GM18873 (cell line): ENCODE results near the gene MICAL1.
A peak's percentile ranks its signal among the peaks of the same experiment; 100 is the strongest.

Source experiments
- ATAC-seq: cut with Tn5 transposase; IDR thresholded peaks from one replicate; pipeline ENCODE4 v1.9.1; 2021; ENCODE audit warnings: mild to moderate bottlenecking, moderate library complexity, moderate number of reproducible peaks; ENCODE audit not compliant: unreplicated experiment, low FRiP score

The MICAL1 gene

DNA sequence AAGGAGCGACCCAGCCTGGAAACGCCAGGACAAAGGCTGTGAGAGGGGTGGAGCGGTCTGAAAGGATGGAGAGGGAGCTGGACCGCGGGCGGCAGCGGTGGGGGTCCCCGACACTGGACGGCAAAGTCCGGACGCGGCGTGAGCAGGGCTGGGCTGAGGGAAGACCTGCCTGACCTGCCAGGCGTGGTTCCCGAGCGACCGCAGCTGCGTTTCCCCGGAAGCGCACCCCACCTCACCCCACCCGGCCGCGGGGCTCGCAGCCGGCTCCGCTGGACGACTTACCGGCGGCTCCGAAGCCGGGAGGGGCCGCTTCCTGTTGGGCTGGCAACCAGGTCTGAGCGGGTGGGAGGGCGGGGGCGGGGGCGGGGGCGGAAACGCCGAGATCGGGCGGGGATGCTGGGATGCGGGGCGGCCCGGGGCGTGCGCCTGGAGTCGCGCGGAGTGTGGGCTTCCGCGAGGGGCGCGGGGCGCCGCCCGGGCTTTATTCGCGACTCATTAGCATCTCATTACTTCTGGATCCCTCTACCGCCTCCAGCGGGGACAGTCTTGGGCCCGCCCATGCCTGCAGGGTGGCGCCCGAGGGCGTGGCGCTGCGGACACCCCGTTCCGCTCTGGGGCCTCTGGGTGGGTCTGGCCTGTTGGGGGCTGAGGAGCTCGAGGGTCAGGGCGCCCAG, at the start of gene MICAL1:
Gene MICAL1 (minus strand): TSS at position 336 of the 674 bp plus-strand sequence. CDS start 1,576 bp downstream, outside the sequence.
- ATAC-seq: peak; percentile 57

DNA sequence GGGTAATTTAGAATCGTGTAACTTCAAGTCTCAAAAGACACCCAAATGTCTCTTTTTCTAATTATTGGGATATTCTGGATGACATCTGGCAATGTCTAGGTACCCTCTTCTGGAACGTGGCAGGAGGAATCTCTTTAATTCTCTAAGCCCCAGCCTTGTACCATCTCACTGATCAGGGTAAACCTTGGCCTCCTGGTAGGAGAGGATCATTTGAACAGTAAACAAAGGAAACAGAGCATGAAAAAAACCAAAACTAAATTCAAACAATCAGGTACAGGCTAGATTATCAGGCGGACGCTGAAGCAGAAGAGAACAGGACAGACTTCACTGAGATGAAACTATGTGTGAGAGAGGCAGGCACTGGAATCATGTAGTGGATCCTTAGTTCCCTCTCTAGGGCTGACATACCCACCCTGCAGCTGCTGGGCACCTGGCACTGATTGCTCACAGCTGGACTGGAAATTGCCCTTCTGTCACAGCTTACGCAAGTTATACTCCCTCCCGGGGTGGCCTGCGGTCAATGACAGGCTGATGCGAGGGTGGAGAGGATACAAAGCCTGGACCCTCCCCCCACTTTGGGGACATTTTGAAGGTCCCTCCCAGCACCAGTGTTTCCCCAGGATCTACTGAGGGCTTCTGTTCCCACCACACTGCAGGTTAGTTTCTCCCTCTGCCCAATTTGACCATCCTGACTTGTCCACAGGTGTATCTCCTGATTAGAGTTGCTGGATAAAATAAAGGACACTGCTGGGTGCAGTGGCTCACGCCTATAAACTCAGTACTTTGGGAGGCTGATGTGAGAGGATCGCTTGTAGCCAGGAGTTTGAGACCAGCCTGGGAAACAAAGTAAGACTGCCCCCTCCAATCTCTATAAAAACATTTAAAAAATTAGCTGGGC, 48.0 kb upstream of the MICAL1 start:
- ATAC-seq: no peak

- no peak for ATAC-seq
Observed at GRCh38 chr6:109498936-109499335, 43.4 kb upstream of the MICAL1 start.

DNA sequence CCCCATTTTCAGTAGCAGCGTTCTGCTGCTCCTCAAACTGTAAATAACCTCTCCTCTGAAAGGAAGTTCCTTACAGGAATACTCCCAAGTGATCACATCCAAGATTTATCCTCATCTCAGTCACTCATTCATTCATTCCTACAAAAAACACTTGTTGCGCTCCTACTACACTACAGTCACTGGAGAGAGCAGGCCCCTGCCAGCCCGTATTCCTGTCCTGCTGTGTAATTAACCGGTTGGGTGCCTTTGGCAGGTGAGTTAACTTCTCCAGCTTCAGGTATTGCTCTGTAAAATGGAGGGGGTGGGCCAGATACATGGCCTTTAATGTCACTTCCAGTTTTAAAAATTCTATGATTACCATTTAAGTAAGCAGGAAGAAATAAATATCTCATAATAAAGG, 42.5 kb upstream of the MICAL1 start:
- no peak for ATAC-seq

GRCh38 chr6:109496036-109496772, 40.6 kb upstream of the MICAL1 start:
- no peak for ATAC-seq

DNA sequence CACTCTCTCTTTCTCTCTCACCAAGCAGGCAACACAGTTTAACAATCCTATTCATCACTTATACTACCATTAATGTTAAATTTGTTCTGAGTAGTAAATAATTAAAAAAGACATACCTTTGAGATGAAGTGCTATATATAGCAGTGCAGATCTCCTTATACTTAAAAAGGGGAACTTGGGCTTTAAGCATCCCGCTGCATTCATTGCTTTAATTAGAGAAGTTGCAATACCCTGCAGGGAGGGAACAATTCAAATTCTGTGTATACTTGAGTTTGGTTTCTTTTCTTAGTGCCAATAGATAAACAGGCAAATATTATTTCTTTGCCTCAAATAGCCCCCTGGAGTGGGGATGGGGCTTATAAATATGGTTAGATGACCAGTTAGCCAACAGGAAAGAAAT, 38.3 kb upstream of the MICAL1 start:
- no peak for ATAC-seq

DNA sequence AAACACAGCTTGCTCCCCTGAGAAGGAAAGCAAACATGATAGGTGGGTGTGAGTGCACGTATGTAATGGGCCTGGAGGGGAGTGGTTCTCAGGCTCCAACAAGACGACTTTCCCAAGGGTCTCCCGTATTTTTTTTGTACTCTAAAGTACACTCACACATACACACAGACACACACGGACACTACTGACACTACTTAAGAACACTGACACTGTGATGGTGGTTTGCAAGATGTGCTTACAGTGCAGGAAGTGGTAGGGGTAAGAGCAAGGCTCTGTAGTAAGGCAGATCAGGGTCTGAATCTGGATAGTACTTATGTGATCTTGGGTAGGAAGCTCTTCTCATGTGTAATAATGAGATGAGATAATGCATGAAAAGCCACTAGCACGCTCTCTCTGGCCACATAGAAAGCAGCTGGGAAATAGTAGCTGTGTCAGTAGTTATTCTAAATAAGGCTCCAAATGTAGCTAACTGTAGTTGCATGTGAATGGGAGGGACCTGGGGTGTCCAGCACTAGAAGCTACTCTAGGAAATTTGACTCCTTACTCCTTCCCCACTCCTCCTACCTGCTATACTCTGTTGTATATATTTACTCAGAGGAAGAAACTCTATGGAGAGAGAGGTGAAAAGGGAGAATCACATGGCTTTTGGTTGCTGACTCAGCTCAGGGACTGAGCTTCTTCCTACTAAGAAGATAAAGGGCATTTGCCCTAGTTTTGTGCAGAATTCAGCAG, 35.8 kb upstream of the MICAL1 start:
- no peak for ATAC-seq

- ATAC-seq: no peak
Observed at GRCh38 chr6:109490713-109491112, 35.1 kb upstream of the MICAL1 start.

DNA sequence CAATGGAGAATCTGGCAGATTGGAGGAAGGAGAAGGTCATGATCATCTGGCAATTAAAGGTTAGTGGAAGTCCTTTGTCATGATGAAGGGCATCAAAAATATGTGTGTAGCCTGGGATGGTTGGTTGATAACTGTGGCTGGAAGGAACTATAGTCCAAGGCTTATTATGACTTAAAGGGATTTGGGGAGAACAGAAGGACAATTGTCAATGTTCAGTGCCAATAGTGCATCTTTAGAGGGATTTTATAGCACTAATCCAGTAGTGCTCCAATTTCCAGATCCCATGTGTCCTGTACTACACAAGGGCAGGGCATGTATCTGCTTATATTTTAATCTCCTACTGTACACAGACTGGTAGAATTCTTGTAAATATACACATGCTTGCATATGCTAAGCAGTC, 32.4 kb upstream of the MICAL1 start:
- no peak for ATAC-seq

DNA sequence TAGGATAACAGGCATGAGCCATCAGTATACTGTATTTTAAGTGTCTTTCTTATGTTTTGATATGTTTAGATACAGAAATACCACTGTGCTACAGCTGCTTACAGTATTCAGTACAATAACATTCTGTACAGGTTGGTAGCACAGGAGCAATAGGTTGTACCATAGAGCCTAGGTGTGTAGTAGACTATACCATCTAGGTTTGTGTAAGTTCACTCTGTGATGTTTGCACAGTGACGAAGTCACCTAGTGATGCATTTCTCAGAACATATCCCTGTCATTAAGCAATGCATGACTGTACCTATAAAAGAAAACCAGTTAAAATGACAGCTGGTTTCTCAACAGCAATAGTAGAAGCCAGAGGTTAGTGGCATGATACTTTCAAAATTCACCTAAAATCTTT, 30.5 kb upstream of the MICAL1 start:
- no peak for ATAC-seq

GRCh38 chr6:109485266-109485935, 29.8 kb upstream of the MICAL1 start:
- ATAC-seq: no peak

DNA sequence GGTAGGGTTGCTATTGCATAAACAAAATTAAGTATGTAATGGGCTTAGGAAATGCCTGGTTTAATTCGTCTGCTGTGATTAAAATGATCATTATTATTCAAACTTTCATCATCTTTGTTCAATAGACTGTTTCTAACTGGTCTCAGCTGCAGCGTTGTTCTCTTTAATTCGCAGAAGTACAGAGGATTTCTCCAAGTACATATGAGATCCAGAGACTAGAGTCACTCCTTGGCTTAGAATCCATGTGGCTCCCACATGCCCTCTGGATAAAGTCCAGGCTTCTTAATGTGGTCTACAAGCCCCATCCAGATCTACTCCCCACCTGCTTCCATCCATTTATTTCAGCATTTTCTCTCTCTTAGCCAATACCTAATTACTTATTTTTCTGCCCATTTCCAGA, 28.6 kb upstream of the MICAL1 start:
- ATAC-seq: no peak

DNA sequence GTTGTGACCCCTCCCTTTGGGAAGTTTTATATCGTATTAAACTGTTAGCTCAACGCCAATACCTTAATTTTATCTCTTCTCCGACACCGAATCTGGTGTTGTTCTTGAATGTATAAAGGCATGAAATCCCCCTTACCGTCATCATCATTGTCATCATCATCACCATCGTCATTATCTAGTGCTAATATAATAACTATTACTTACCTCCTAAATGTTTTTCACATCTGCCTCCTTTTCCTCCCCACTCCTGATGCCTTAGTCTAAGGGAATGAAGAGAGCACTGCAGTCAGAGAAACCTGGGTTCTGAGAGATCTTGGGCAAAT, 28.1 kb upstream of the MICAL1 start:
- ATAC-seq: no peak

DNA sequence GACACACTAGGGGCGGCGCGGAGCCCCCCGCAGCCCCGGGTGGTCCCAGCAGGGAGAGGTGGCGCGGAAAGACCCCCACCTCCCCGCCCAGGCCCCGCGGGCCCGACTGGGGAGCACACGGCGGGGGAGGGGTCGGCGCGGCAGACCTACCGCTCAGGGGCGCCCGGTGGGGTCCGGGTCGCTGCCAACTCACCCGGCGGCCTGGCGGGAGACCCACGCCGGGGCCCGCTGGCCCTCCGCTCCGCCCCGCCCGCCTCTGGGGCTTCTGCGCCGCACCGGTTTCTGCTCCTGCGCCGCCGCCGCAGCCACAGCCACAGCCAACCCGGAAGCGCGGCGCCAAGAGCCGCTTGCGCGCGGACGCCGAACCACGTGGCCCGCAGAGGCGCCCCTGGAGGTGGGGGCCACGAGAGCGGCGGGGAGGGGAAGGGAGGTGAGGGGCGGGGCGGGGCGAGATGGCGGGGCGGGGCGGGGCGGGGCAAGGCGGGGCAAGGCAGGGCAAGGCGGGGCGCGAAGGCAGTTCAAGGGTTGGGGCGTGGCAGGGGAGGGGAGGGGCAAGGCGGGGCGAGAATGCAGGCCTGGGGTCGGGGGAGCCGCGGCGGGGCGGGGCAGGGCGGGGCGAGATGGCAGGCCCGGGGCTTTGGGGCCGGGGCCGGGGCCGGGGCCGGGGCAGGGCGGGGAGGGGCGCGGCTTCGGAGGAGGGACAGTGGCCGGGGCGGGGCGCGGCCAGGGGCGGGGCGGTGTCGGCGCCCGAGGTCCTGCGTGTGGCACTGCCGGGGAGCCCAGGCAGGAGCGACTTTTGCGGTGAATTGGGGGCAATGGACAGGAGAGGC, 27.5 kb upstream of the MICAL1 start, which contains the start of gene ZBTB24:
Gene ZBTB24 (minus strand): TSS at position 315 of the 830 bp plus-strand sequence. CDS start 1,193 bp downstream, outside the sequence.
- ATAC-seq: peak; percentile 69

DNA sequence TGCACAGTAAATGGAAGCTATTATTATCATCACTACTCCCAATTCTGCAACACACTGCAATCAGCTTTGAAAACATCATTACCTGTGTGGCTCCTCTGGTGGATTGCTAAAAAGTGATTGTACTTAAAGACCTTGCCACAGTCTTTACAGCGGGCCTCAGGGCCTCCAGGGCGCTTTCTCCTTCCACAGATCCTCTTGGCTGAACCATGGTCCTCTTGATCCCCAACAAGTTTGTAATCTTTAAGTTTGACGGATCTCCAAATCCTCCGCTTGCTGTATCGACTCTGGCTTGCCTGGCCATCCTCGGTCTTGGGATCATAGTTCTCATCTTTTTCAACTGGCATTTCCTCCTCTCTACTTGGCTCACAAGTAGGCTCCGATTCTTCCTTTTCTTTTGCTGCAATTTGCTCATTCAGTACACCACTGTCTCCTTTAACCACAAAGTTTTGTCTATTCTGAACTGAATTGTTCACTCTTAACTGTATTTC, 25.5 kb upstream of the MICAL1 start:
- no peak for ATAC-seq

DNA sequence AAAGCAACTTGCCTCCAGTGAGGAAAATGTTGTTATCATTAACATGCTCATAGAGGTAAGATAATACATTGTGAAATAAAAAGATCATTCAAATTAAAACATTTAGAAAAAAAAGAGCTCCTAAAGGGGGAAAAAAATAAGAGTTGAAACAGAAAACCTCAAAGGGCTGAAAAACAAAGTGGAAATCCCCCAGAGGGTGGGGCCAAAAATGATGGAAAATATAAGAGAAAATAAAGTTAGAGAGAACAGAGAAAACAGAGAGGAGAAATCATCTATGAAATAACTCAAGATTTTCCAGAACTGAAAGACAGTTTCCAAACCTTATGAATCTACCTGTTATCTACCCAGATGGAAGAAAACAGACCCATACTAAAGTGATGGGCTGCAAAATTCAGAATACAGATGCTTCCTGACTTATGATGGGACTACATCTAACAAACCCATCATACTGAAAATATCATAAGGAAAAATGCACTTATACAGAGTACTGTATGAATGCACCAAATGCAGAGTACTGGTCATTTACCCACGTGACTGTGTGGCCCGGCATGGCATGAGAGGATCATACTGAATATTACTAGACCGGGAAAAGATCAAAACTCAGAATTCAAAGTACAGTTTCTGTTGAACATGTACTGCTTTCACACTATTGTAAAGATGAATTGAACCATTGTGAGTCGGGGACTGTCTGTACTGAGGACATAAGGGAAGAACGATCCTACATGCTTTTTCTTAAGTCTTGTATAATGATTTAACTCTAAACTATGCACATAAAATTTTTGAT, 23.5 kb upstream of the MICAL1 start:
- no peak for ATAC-seq

GRCh38 chr6:109478222-109478805, 22.7 kb upstream of the MICAL1 start:
- no peak for ATAC-seq

DNA sequence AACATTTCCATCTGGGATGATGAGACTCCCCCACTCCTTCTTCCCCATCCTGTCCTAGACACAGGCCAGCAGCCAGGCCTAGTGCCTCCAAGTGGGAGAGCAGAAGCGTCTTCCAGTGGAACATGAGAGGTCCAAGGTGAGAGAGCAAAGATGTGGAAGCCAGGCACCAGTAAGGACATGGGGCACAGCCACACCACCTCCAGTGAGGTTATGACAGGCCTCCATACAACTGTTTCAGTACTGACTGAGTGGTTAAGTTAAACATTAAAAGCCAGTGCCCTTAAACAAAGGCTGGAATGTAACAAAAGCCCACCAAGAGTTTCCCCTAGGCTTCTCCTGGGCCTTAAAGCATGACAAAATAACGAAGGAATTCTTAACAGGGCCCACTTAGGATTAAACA, 22.2 kb upstream of the MICAL1 start:
- peak; percentile 56 for ATAC-seq
